Peyer's patch (tissue), 4 donors: ENCODE measurements around the gene DIAPH2. TPM values are rescaled to one million over a fixed set of nuclear protein-coding genes. Genes with fewer than 3 reads are reported as not detected.

Source experiments
- DNase-seq, 3 donors: peaks; one replicate each; pipeline ENCODE4 v3.0.0-alpha.2; 2017 to 2019
- H3K27ac ChIP-seq, 4 donors: fragments of 200-600 bp; sonication (generic); one replicate each; pipeline ENCODE4 v1.5.1; 2016 to 2019
- H3K27me3 ChIP-seq, 2 donors: fragments of 200-600 bp; sonication (generic); one replicate each; pipeline ENCODE4 v1.5.1; 2019
- H3K36me3 ChIP-seq, 3 donors: fragments of 200-600 bp; sonication (generic); one replicate each; pipeline ENCODE4 v1.5.1; 2016 to 2019
- H3K4me1 ChIP-seq, 4 donors: fragments of 200-600 bp; sonication (generic); one replicate each; pipeline ENCODE4 v1.5.1; 2016 to 2019
- H3K4me3 ChIP-seq, 4 donors: fragments of 200-600 bp; sonication (generic); 1 replicate in 3 of 4; 2 replicates in 1 of 4; pipeline ENCODE4 v1.5.1; 2016 to 2019; ENCODE audit warnings: mild to moderate bottlenecking in 1 of 4
- H3K9me3 ChIP-seq, 4 donors: fragments of 200-600 bp; sonication (generic); one replicate each; pipeline ENCODE4 v1.5.1; 2016 to 2019; ENCODE audit warnings: mild to moderate bottlenecking in 1 of 4
- CTCF ChIP-seq, 6 experiments: fragments of 450-650 bp in 4 of 6; fragments of 200-600 bp in 2 of 6; sonication (generic) in 1 of 6; IDR thresholded peaks; one replicate each; pipeline ENCODE4 v1.5.1; 2017 to 2019; ENCODE audit warnings: antibody characterized with exemption in 6 of 6, mild to moderate bottlenecking in 3 of 6, moderate library complexity in 1 of 6
- POLR2A ChIP-seq, 2 donors: fragments of 450-650 bp; IDR thresholded peaks; one replicate each; pipeline ENCODE4 v1.5.1; 2017; ENCODE audit warnings: antibody characterized with exemption in 2 of 2, mild to moderate bottlenecking in 2 of 2, moderate library complexity in 2 of 2
- total RNA-seq, 4 donors: library from RNA; depleted of rRNA; stranded (reverse); fragments of >200 nt; gene quantifications; one replicate each; pipeline ENCODE4 v1.1.0, GENCODE V29; 2016

The DIAPH2 gene
- total RNA-seq, 4 donors from 2014 or later, result 15.1 to 114 (median 33.0) TPM

DNA sequence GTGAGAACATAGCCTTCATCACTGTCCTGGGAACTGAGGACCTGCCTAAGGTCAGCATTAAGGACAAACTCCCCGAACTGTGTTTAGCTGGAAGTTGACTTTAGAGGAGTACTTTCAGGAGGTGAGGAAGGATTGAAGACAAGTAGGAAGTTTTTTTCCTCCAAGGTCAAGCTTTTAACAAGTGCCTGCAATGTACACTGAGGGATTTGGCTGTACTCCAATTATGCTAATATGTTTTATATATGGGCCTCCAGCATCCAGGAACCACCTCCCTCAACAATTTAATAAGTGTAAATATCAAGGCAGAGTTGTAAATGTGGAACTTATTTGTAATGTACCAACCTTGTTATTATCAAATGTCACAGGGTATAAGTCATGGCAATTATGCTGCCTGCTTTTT is 925.3 kb downstream of the DIAPH2 start:
- no peak for DNase-seq
- TF ChIP-seq CTCF (IDR thresholded peaks at IDR 0.05) (no peak), POLR2A (IDR thresholded peaks at IDR 0.05) (no peak)
- H3K4me1 ChIP-seq, result no peaks in the 10 kb centered on the region
- H3K27me3 ChIP-seq, result no peaks in the 10 kb centered on the region
- no peaks in the 10 kb centered on the region for H3K9me3 ChIP-seq
- H3K4me3 ChIP-seq, result no peak overlapping the region
- peak overlapping the region in 1 of 4 donors; percentile 12 for H3K27ac ChIP-seq
- H3K36me3 ChIP-seq, result no peaks in the 10 kb centered on the region

DNA sequence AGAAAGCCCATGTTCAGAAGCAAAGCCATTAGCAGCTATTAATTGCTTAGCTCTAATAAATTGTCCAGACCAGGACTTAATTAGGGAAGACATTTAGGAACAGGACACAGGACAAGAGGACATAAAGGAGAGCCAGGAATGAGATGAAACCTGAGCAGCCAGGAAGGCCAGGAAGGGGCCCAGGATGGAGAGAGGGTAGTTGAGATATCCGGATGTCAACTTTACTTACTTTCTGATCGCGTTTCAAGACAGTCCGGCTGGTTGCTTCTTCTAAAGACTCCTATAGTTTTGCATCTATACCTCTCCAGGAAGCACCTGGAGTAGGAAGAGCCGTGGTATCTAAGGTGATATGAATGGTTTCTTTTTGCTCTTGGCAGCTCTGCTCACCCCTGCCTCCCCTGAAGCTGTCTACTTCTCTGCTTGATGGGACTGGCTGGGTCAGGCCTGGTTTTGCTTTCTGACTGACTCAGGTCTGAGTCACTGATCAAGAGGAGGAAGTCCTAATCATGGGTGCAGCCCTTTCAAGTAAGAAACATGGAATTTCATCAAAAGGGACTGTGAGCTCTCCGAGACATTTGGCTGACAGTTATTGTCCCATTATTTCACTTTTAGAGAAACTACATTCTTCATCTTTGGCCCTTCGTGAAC is 932.4 kb downstream of the DIAPH2 start:
- peak in 1 of 3 donors; percentile 47 for DNase-seq
- no peak overlapping the region for H3K27ac ChIP-seq
- H3K27me3 ChIP-seq, result no peaks in the 10 kb centered on the region
- H3K4me1 ChIP-seq, result no peaks in the 10 kb centered on the region
- no peaks in the 10 kb centered on the region for H3K9me3 ChIP-seq
- no peaks in the 10 kb centered on the region for H3K36me3 ChIP-seq
- H3K4me3 ChIP-seq, result no peak overlapping the region
- TF ChIP-seq CTCF (IDR thresholded peaks at IDR 0.05) (no peak), POLR2A (IDR thresholded peaks at IDR 0.05) (no peak)

- Histone ChIP-seq H3K4me1 (no peaks in the 10 kb centered on the region), H3K4me3 (no peak overlapping the region), H3K27ac (no peak overlapping the region), H3K36me3 (no peaks in the 10 kb centered on the region), H3K27me3 (no peaks in the 10 kb centered on the region), H3K9me3 (no peaks in the 10 kb centered on the region)
- no peak for DNase-seq
- TF ChIP-seq CTCF (IDR thresholded peaks at IDR 0.05) (no peak), POLR2A (IDR thresholded peaks at IDR 0.05) (no peak)
These were observed 934.9 kb downstream of the DIAPH2 start for GRCh38 chrX:97619499-97619898.

- H3K36me3 ChIP-seq, result no peaks in the 10 kb centered on the region
- no peak for DNase-seq
- no peak overlapping the region for H3K4me3 ChIP-seq
- H3K27ac ChIP-seq, result no peak overlapping the region
- H3K4me1 ChIP-seq, result no peaks in the 10 kb centered on the region
- no peaks in the 10 kb centered on the region for H3K9me3 ChIP-seq
- TF ChIP-seq POLR2A (IDR thresholded peaks at IDR 0.05) (no peak), CTCF (IDR thresholded peaks at IDR 0.05) (no peak)
- H3K27me3 ChIP-seq, result no peaks in the 10 kb centered on the region
These were observed 937.5 kb downstream of the DIAPH2 start for GRCh38 chrX:97622111-97622510.

DNA sequence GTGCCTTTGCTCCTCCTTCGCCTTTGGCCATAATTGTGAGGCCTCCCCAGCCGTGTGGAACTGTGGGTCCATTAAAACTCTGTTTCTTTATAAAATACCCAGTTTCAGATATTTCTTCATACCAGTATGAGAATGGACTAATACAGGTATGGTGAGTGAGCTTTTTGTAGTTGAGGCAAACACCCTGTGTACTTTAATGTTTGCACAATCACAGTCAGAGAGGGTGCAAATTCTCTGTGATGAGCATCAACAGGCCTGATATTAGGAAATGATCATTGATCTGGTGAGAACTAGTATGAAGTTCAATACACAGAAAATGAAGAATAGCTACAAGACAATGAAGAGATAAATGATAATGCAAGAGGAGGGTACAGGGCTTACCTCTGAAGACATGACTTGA is 943.7 kb downstream of the DIAPH2 start:
- TF ChIP-seq POLR2A (IDR thresholded peaks at IDR 0.05) (no peak), CTCF (IDR thresholded peaks at IDR 0.05) (no peak)
- H3K27me3 ChIP-seq, result no peaks in the 10 kb centered on the region
- no peaks in the 10 kb centered on the region for H3K4me1 ChIP-seq
- no peak overlapping the region for H3K27ac ChIP-seq
- H3K9me3 ChIP-seq, result no peaks in the 10 kb centered on the region
- no peak overlapping the region for H3K4me3 ChIP-seq
- H3K36me3 ChIP-seq, result no peaks in the 10 kb centered on the region
- no peak for DNase-seq
